ENCODE measurements around the gene HSD3B2. TPM values are rescaled to one million over a fixed set of nuclear protein-coding genes. Genes with fewer than 3 reads are reported as not detected.

The HSD3B2 gene
- total RNA-seq, 2 donors from 2014 or later: 2.2 to 27.2 TPM

- no peaks in the 10 kb centered on the region for H3K9me3 ChIP-seq
- no peak overlapping the region for H3K27ac ChIP-seq
- no peak overlapping the region for H3K9ac ChIP-seq (ENCODE audit: low read depth in 2 of 2, low read length in 2 of 2)
- intact Hi-C loops (cut with DNase I): no loop called here
- H3K4me3 ChIP-seq: no peak overlapping the region
- no peaks in the 10 kb centered on the region for H3K27me3 ChIP-seq
- no peak for TF ChIP-seq CTCF (IDR thresholded peaks at IDR 0.05)
- H3K4me1 ChIP-seq: no peaks in the 10 kb centered on the region
- DNase-seq: no peak
- no peaks in the 10 kb centered on the region for H3K36me3 ChIP-seq
Measured at GRCh38 chr1:119385650-119386049, 29.3 kb upstream of the HSD3B2 start.

- DNase-seq: no peak
Measured at GRCh38 chr1:119387858-119388257, 27.1 kb upstream of the HSD3B2 start.

GRCh38 chr1:119388450-119388849, 26.5 kb upstream of the HSD3B2 start:
- no peak overlapping the region for H3K27ac ChIP-seq
- H3K9ac ChIP-seq (ENCODE audit: low read depth in 2 of 2, low read length in 2 of 2): no peak overlapping the region
- intact Hi-C loops (cut with DNase I): no loop called here
- H3K27me3 ChIP-seq: no peaks in the 10 kb centered on the region
- DNase-seq: no peak
- H3K36me3 ChIP-seq: no peaks in the 10 kb centered on the region
- no peaks in the 10 kb centered on the region for H3K9me3 ChIP-seq
- no peaks in the 10 kb centered on the region for H3K4me1 ChIP-seq
- H3K4me3 ChIP-seq: no peak overlapping the region
- TF ChIP-seq CTCF (IDR thresholded peaks at IDR 0.05): no peak

More at GRCh38 chr1:119387858-119388257, 27.1 kb upstream of the HSD3B2 start:
- H3K9ac ChIP-seq (ENCODE audit: low read depth in 2 of 2, low read length in 2 of 2): no peak overlapping the region
- no peak for TF ChIP-seq CTCF (IDR thresholded peaks at IDR 0.05)
- intact Hi-C loops (cut with DNase I): no loop called here
- H3K27ac ChIP-seq: no peak overlapping the region
- no peaks in the 10 kb centered on the region for H3K4me1 ChIP-seq
- H3K27me3 ChIP-seq: no peaks in the 10 kb centered on the region
- no peaks in the 10 kb centered on the region for H3K9me3 ChIP-seq
- H3K4me3 ChIP-seq: no peak overlapping the region
- H3K36me3 ChIP-seq: no peaks in the 10 kb centered on the region

- Histone ChIP-seq H3K27ac (peak overlapping the region; percentile 37), H3K27me3 (no peaks in the 10 kb centered on the region), H3K9me3 (no peaks in the 10 kb centered on the region), H3K36me3 (no peaks in the 10 kb centered on the region), H3K4me1 (no peaks in the 10 kb centered on the region), H3K4me3 (no peak overlapping the region), H3K9ac (ENCODE audit: low read depth in 2 of 2, low read length in 2 of 2) (no peak overlapping the region)
- TF ChIP-seq CTCF (IDR thresholded peaks at IDR 0.05): no peak
- no peak for DNase-seq
- intact Hi-C loops (cut with DNase I): no loop called here
Measured at GRCh38 chr1:119390526-119390925, 24.4 kb upstream of the HSD3B2 start.

- peak overlapping the region; percentile 37 for H3K27ac ChIP-seq
Measured at GRCh38 chr1:119391749-119392148, 23.2 kb upstream of the HSD3B2 start.

More at GRCh38 chr1:119391749-119392148, 23.2 kb upstream of the HSD3B2 start:
- no peak for TF ChIP-seq CTCF (IDR thresholded peaks at IDR 0.05)
- Histone ChIP-seq H3K27me3 (no peaks in the 10 kb centered on the region), H3K9me3 (no peaks in the 10 kb centered on the region), H3K4me3 (no peak overlapping the region), H3K36me3 (no peaks in the 10 kb centered on the region), H3K4me1 (no peaks in the 10 kb centered on the region), H3K9ac (ENCODE audit: low read depth in 2 of 2, low read length in 2 of 2) (no peak overlapping the region)
- no peak for DNase-seq
- intact Hi-C loops (cut with DNase I): no loop called here
